EH (cell line): Measurements from ENCODE around the gene CLSTN2.

Experiments
- DNase-seq: peaks from one replicate; pipeline ENCODE4 v3.0.0-alpha.2; 2015; ENCODE audit warnings: low read depth

The CLSTN2 gene

DNA sequence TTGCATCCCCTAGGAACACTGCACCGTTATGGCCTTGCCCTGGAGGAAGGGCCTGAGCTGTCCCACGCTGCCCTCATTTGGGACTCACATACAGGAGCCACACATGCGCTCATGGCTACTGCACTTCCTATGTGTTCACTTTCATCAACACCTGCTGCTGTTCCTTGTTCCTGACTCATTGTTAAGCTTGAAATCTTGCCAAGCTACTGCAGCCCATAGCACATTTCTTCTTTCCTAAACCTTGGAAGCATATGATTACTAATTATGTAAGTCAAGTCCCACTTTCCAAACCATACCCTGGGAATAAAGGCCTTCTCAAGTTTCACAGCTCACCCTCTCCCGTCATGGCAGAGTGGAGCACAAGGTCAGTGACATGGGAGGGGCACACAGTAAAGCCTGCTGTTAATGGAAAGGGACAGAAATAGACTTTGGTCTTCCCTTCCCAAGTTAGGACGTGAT, 307.9 kb downstream of the CLSTN2 start:
- no peak for DNase-seq

GRCh38 chr3:140243575-140243974, 308.6 kb downstream of the CLSTN2 start:
- DNase-seq: no peak

- DNase-seq: peak; percentile 7
These were observed 309.9 kb downstream of the CLSTN2 start for GRCh38 chr3:140244893-140245292.

GRCh38 chr3:140246578-140246977, 311.6 kb downstream of the CLSTN2 start:
- no peak for DNase-seq

DNA sequence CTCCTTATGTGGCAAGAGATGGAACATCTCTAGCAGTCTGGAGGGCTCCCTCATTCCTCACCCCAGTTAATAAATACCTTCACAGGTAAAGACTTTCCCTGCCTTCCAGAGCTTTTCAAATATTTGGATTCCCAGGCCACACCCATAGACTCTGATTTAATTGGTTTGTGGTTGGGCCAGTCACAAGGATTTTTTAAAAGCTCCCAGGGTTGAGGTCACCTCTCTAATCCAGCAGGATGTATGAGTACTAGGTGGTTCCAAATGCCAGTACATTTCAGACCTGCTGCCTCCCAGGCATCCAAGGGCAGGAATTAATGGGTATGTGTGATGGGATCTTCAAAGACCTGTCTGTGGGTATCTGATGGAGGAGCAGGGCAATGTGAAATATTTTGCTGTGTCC, 312.8 kb downstream of the CLSTN2 start:
- no peak for DNase-seq

DNA sequence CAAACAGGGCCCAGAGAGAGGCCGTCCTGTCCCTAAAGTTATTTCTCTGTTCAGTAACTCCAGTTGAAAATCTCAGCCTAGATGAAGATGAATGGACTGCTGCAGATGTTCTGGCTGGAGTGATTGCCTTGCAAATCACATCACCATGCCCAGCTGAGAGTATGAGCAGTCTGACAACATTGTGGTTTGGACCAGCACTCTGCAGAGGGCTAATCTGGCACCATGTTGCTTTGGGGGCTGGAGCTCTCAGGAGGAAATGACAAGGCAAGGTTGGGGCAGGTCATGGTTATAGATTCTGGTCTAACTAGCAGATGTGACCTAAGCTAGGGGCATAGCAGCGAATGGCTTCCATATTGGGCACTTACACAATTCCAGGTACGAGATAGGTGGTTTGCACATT, 314.2 kb downstream of the CLSTN2 start:
- no peak for DNase-seq

DNA sequence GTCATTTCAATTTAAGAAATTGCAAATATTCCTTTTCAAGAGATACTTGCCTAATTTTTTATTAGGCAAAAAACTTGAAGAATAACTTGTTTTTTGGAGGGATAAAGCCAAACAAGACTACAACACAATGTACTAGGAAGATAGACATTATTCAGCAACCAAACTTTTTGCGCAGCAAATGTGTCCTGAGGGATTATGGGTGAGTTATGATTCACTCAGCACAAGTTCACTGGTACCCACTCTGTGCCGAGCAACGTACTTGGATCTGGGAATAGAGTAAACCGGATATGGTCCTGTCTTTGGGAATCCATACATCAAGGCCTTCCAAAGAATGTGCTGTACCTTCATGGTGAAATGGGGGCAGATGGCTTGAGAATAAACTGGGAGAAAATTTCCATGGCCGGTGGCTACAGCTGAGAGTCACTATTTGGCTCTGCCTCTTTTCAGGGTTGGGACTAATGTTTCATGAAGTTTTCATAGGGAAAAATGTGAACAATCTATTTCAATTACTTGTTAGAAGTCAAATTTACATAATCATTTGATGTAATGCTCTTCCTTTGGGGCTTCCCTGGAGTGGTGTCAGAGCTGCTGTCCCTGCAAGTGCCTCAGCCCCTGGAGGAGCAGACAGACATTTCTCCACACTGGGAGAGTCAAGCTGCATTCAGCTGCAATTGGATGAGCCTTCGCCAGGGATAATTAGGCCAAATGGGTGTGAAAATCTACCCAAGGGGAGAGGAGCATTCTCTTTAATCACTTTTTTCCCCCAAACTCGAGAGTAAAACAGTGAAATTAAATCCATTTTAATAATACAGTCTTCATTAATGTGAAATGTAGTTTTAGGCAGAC, 315.2 kb downstream of the CLSTN2 start:
- no peak for DNase-seq

- no peak for DNase-seq
These were observed 316.0 kb downstream of the CLSTN2 start for GRCh38 chr3:140250945-140251344.

DNA sequence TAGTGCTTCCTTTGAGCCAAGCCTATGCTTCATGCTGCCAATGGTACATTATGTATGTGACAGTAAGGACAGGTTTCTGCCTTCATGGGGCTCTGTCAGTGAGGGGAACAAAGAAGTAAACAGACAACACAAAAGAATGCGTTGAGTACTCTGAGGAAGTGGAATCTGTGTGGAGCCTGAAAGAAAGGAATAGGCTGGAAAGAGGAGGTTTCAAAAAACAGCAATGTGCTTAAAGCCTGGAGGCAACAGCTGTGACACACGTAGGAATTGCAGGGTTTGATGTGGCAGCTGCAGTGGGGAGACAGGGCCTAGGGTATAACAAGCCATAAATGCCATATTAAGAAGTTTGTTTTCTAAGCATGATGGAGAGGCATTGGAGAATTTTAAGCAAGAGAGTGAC, 316.7 kb downstream of the CLSTN2 start:
- DNase-seq: no peak

DNA sequence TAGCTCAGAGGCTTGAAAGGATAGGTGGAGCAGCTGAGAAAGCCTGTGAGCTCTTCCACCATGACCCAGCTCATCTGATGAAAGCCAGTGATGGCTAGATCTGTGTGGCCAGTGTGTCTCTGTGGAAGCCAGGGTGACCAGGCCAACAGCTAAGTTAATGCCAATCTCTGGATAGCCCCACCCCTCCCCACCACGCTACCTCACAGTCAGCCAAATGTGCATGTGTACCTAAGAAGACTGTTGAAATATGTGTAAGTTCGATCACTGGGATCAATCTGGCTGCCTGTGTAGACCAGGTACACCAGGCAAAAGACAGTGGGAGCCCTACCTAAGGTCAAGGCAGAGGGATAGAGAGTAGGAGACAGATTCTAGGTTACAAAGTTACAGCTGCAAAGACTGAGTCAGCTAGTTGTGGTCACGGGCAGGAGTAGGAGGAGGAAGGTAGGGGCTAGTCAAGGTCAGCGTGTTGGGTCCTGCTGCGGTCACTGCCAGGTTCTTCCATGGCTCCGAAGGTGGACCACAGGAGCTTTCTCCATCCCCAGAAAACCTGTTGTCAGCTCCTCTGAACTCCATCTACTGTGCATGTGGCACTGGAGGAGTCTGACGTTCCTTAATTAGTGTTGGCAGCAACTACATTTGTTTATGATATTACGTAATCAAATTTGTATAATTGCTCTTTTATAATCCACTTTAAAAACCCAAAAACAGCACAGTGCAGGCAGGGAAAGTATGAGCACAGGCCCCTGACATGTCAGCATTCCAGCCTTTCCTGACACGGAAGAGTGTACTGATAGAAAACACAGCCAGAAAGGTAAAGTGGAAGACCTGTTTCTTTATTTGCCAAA, 318.0 kb downstream of the CLSTN2 start:
- no peak for DNase-seq

DNA sequence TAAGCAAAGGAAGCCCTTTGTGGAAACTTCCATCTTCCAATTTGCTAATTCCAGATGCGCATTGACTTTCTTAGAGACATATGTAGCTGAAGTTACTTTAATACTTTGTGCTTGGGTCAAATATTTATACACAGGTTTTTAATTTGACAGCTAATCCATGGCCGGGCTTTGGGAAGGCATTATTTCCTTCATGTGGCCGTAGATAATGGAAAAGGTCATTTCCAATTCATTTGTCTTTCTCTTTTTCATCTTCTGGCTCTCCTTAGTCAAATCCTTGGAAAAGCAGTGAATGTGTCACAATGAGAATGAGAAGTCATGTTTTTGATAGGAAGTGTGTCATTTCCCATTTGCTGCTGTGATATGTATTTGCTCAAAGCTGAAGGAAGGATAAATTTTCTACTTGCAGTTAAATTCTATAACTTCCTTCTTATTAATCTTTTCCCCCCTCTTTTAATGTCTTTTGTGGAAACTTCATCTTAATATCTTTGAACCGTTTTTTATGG, 323.3 kb downstream of the CLSTN2 start:
- no peak for DNase-seq

- DNase-seq: no peak
These were observed 330.3 kb downstream of the CLSTN2 start for GRCh38 chr3:140265302-140265701.

- DNase-seq: no peak
These were observed 333.1 kb downstream of the CLSTN2 start for GRCh38 chr3:140268103-140268502.

- no peak for DNase-seq
These were observed 333.6 kb downstream of the CLSTN2 start for GRCh38 chr3:140268610-140269009.

GRCh38 chr3:140270329-140270728, 335.3 kb downstream of the CLSTN2 start:
- no peak for DNase-seq

GRCh38 chr3:140273542-140274195, 338.7 kb downstream of the CLSTN2 start:
- no peak for DNase-seq

- no peak for DNase-seq
These were observed 339.4 kb downstream of the CLSTN2 start for GRCh38 chr3:140274429-140274828.

DNA sequence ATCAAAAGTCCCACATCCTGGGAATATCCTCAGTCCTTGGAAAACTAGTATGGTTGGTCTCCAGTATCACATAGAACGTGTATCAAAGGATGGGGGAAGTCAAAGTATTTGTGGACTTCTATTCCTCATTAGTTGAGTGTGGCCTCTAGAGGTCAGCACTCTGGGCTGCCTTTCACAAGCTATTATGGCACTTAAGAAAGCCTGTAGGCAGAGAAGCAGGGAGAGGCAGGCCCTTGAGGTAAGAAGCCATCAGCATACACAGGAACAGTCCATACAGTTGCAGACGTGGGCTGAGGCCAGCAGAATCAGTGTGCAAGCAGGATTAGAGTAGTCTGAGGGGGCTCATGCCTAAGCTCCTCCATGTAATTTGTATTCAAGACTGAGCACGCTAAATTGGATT, 341.7 kb downstream of the CLSTN2 start:
- peak; percentile 24 for DNase-seq

DNA sequence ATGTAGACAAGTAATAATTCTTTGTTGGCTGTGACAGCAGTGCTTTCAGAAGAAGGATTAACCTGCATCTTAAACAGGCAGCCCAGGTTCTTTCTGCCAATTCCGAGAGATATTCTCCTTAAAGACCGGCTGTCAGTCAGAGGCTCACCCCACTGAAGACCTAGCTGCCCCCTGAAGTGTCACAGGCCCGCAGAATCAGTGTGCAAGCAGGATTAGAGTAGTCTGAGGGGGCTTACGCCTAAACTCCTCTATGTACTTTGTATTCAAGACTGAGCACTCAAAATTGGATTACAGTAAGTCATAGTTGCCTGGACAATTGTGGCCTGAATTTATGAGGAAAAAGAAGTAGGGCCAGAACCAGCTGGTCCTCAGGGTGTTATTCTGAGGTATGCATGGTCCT, 342.9 kb downstream of the CLSTN2 start:
- no peak for DNase-seq

DNA sequence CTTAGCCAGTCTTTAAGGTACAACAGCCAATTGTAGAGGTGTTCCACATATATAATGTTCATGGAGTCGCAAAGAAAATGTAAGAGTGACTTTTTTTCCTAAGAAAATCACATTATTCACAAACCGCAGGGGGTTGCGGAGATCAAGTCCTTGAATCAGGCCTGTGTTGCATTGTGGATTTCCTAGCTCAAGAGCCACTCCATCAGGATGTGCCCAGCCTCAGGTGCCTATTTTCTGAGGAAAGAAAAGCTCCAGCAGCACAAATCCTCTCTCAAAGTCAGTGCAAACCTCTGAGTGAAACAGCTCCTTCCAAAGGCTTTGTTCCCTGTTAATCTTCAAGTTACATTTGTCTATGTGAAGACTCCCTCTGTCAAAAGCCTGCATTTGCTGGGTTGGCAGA, 349.4 kb downstream of the CLSTN2 start:
- no peak for DNase-seq

DNA sequence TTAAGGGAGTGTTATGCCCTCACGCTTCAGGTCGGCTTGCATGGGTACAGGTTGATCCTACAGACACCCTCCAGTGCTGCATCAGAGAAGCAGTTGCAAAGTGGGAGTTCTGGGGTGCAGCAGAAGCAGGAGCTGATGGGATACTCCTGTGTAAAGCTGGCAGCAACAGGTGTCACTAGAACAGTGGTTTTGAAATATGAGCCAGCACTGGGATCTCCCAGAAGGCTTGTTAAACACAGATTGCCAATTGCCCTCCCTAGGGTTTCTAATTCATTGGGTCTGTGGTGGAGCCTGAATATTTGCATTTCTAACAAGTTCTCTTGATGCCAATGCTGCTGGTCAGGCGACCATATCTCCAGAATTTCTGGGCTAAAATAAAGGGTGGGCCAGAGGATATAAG, 350.4 kb downstream of the CLSTN2 start:
- no peak for DNase-seq

- peak; percentile 18 for DNase-seq
These were observed 353.6 kb downstream of the CLSTN2 start for GRCh38 chr3:140288595-140288994.
